Measurements from ENCODE around the gene GRIN2B.

- TF ChIP-seq CTCF (IDR thresholded peaks at IDR 0.05) = no peak
- no peak for TF ChIP-seq POLR2A (IDR thresholded peaks at IDR 0.05)
Observed at GRCh38 chr12:13986031-13986430, 4.6 kb upstream of the GRIN2B start.
